B cell (primary cell): ENCODE measurements around the gene ITPR3. TPM values are rescaled to one million over a fixed set of nuclear protein-coding genes. Genes with fewer than 3 reads are reported as not detected.

Source experiments
- ATAC-seq: fragments of 200-7000 bp; cut with Tn5 transposase; one replicate; pipeline ENCODE4 v1.10.0; 2021; ENCODE audit warnings: low read depth, mild to moderate bottlenecking, moderate number of reproducible peaks, moderate library complexity
- CTCF ChIA-PET: fragments of 350-600 bp; sonication (Branson Sonifier 250); formaldehyde crosslinking; loops from one replicate; lab custom pipeline; 2021; ENCODE audit warnings: antibody characterized with exemption, inconsistent platforms; lab: Charles Lee
- POLR2A ChIA-PET: fragments of 350-600 bp; sonication (Branson Sonifier 250); formaldehyde crosslinking; loops from one replicate; lab custom pipeline; 2021; ENCODE audit warnings: antibody characterized with exemption; lab: Charles Lee
- DNase-seq: peaks from one replicate; pipeline ENCODE4 v3.0.0; 2013
- H2AFZ ChIP-seq: 2 replicates; pipeline ENCODE4 v1.6.1; 2012; ENCODE audit warnings: mild to moderate bottlenecking, low read depth, low read length; ENCODE audit not compliant: insufficient read depth, poor library complexity, severe bottlenecking
- H3K27ac ChIP-seq, 2 donors: 1 replicate in 1 of 2; 2 replicates in 1 of 2; pipeline ENCODE4 v1.5.1; 2012 to 2013; ENCODE audit warnings: low read length in 2 of 2, mild to moderate bottlenecking in 2 of 2, moderate library complexity in 1 of 2
- H3K27me3 ChIP-seq, 4 experiments: fragments of 200-600 bp in 1 of 4; sonication (generic) in 1 of 4; replicated peaks in 1 of 4; 1 replicate in 2 of 4; 2 replicates in 2 of 4; pipeline versions ENCODE4 v1.6.1 to v1.7.0; 2013 to 2016; ENCODE audit warnings: low read length in 3 of 4, mild to moderate bottlenecking in 2 of 4, mixed read lengths in 1 of 4, moderate library complexity in 1 of 4; ENCODE audit not compliant: insufficient read depth in 4 of 4, control insufficient read depth in 3 of 4; ENCODE audit errors: control extremely low read depth in 1 of 4
- H3K36me3 ChIP-seq, 2 experiments: replicated peaks in 1 of 2; 1 replicate in 1 of 2; 2 replicates in 1 of 2; pipeline versions ENCODE4 v1.6.1 to v1.7.1; 2013; ENCODE audit warnings: low read length in 1 of 2; ENCODE audit not compliant: insufficient read depth in 2 of 2, control insufficient read depth in 1 of 2; ENCODE audit errors: control extremely low read depth in 1 of 2, extremely low read depth in 1 of 2
- H3K4me1 ChIP-seq, 2 donors: fragments of 200-600 bp in 1 of 2; sonication (generic) in 1 of 2; 1 replicate in 1 of 2; 2 replicates in 1 of 2; pipeline versions ENCODE4 v1.5.1 to v1.6.1; 2013 to 2017; ENCODE audit warnings: low read length in 2 of 2; ENCODE audit not compliant: control insufficient read depth in 2 of 2, insufficient read depth in 2 of 2
- H3K4me2 ChIP-seq: replicated peaks from 2 replicates; pipeline ENCODE3; 2012; ENCODE audit warnings: mild to moderate bottlenecking, low read depth, low read length; ENCODE audit not compliant: poor library complexity, severe bottlenecking
- H3K4me3 ChIP-seq, 5 experiments: fragments of 200-600 bp in 1 of 5; sonication (generic) in 1 of 5; 1 replicate in 3 of 5; 2 replicates in 2 of 5; pipeline versions ENCODE4 v1.5.1 to v1.7.0; 2011 to 2016; ENCODE audit warnings: low read length in 4 of 5, mild to moderate bottlenecking in 4 of 5, low read depth in 2 of 5, control low read depth in 1 of 5, moderate library complexity in 1 of 5; ENCODE audit not compliant: insufficient read depth in 1 of 5; ENCODE audit errors: control extremely low read depth in 1 of 5, extremely low read depth in 1 of 5
- H3K79me2 ChIP-seq: fragments of 200-600 bp; sonication (generic); one replicate; pipeline ENCODE4 v1.6.0; 2016; ENCODE audit warnings: low read length; ENCODE audit not compliant: control insufficient read depth, insufficient read depth
- H3K9ac ChIP-seq: fragments of 200-600 bp; sonication (generic); 2 replicates; pipeline ENCODE4 v1.6.1; 2017; ENCODE audit warnings: mild to moderate bottlenecking, low read length, moderate library complexity
- H3K9me3 ChIP-seq, 3 donors: one replicate each; pipeline versions ENCODE4 v1.6.1 to v1.7.1; 2013; ENCODE audit warnings: low read length in 2 of 3; ENCODE audit not compliant: control insufficient read depth in 2 of 3, insufficient read depth in 1 of 3; ENCODE audit errors: control extremely low read depth in 1 of 3
- H4K20me1 ChIP-seq: 2 replicates; pipeline ENCODE4 v1.6.0; 2012; ENCODE audit warnings: mild to moderate bottlenecking, low read length; ENCODE audit not compliant: insufficient read depth, control insufficient read depth, poor library complexity, severe bottlenecking
- H3K27ac Mint-ChIP-seq: one replicate; pipeline ENCODE4 v1.8.0; 2021; ENCODE audit warnings: mixed read lengths
- H3K27me3 Mint-ChIP-seq: one replicate; pipeline ENCODE4 v1.8.0; 2021; ENCODE audit warnings: mixed read lengths
- H3K4me1 Mint-ChIP-seq: one replicate; pipeline ENCODE4 v1.8.0; 2021; ENCODE audit warnings: mixed read lengths
- H3K4me3 Mint-ChIP-seq: one replicate; pipeline ENCODE4 v1.8.0; 2021; ENCODE audit warnings: mixed read lengths
- H3K9me3 Mint-ChIP-seq: one replicate; pipeline ENCODE4 v1.8.0; 2022; ENCODE audit warnings: mixed read lengths; ENCODE audit not compliant: insufficient read depth
- EZH2 ChIP-seq: IDR thresholded peaks from 2 replicates; pipeline ENCODE4 v1.6.1; 2012; ENCODE audit warnings: borderline replicate concordance, low read depth, mild to moderate bottlenecking, moderate library complexity, low read length; ENCODE audit not compliant: insufficient read depth, poor library complexity, severe bottlenecking
- WGBS: methylation state at CpG from one replicate; pipeline ENCODE4 v1.1.5; 2013; ENCODE audit warnings: missing lambda C conversion rate; ENCODE audit not compliant: insufficient coverage; 5-methylcytosine and 5-hydroxymethylcytosine counted together
- intact Hi-C: fragments of 100-400 bp; cut with micrococcal nuclease; formaldehyde crosslinking; loops from one replicate; pipeline ENCODE4 v1.10.0; 2022
- polyA plus RNA-seq: library from polyadenylated mRNA; depleted of rRNA; stranded (reverse); fragments of >200 nt; gene quantifications from 2 replicates; pipeline ENCODE4 v1.2.3, GENCODE V29; 2012
- total RNA-seq, 2 donors: library from RNA; stranded (reverse); fragments of 120-200 nt in 1 of 2; gene quantifications; 1 replicate in 1 of 2; 2 replicates in 1 of 2; pipeline versions ENCODE4 v1.2.3 to v1.2.4, GENCODE V29; 2013 to 2022
- TF ChIP-seq, protein P1 (sequence below): fragments of 200-600 bp; IDR thresholded peaks from one replicate; pipeline ENCODE4 v1.8.0; 2022; ENCODE audit warnings: antibody characterized with exemption, mild to moderate bottlenecking

The ITPR3 gene
- total and polyA plus RNA-seq, 2 donors (not counting 1 experiment from before 2014, with no cell fraction given) = 61.9 to 67.6 TPM

DNA sequence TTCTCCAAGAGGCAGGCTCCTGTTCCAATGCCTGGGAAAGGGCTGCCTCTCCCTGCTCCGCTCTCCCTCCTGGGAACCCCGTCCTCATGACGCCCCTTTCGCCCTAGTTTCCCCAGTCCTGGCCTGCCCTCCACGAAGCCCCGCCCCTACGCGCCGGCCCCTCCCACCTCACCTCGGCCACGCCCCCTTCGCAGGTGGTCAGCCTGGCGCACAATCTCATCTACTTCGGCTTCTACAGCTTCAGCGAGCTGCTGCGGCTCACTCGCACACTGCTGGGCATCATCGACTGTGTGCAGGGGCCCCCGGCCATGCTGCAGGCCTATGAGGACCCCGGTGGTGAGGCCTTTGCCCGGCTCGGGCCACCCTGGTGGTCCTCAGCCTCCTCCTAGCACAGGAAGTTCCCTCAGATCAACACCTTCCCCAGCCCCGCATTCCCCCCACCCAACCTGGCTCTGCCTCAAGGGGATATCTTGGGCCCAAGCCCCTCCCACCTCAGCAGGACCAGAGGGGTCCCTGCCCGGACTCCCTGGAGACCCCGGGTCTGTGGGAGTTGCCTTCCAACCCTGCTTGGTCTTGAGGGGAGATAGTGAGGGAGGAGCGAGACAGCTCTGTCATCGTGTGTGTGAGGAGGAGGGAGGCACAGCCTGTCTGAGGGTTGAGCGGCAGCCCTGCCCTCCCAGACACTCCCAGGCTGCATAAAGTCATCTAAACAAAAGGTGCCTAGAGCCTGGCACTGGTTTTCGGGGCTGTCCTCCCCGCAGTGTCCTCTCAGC, 50.0 kb downstream of the ITPR3 start:
- no peaks in the 10 kb centered on the region for H3K79me2 ChIP-seq
- no peaks in the 10 kb centered on the region for H3K27me3 Mint-ChIP-seq
- H3K27me3 ChIP-seq = no peaks in the 10 kb centered on the region
- no peak overlapping the region for H3K27ac Mint-ChIP-seq
- H3K36me3 ChIP-seq = peaks cover 0 to 84% of the 10 kb centered on the region in 2 experiments
- no peak overlapping the region for H3K4me3 ChIP-seq
- H3K4me2 ChIP-seq = no peak overlapping the region
- no peak for DNase-seq
- no peak overlapping the region for H3K4me3 Mint-ChIP-seq
- intact Hi-C loops = no loop called here
- ATAC-seq = no peak
- no peaks in the 10 kb centered on the region for H4K20me1 ChIP-seq
- H3K4me1 ChIP-seq = peaks cover 0 to 19% of the 10 kb centered on the region in 2 donors
- peaks cover 16% of the 10 kb centered on the region for H3K4me1 Mint-ChIP-seq
- ChIA-PET POLR2A (interaction anchor here (0.6 kb wide), 1 partner anchor 39 kb away, joined by 6 read pairs; no protein-coding TSS in a partner anchor), CTCF (interaction anchor here (1.7 kb wide), 1 partner anchor 29 kb away, joined by 5 read pairs; no protein-coding TSS in a partner anchor)
- H2AFZ ChIP-seq = no peak overlapping the region
- peaks cover 0 to 3% (median 0%) of the 10 kb centered on the region in 3 donors for H3K9me3 ChIP-seq
- TF ChIP-seq, protein P1, sequence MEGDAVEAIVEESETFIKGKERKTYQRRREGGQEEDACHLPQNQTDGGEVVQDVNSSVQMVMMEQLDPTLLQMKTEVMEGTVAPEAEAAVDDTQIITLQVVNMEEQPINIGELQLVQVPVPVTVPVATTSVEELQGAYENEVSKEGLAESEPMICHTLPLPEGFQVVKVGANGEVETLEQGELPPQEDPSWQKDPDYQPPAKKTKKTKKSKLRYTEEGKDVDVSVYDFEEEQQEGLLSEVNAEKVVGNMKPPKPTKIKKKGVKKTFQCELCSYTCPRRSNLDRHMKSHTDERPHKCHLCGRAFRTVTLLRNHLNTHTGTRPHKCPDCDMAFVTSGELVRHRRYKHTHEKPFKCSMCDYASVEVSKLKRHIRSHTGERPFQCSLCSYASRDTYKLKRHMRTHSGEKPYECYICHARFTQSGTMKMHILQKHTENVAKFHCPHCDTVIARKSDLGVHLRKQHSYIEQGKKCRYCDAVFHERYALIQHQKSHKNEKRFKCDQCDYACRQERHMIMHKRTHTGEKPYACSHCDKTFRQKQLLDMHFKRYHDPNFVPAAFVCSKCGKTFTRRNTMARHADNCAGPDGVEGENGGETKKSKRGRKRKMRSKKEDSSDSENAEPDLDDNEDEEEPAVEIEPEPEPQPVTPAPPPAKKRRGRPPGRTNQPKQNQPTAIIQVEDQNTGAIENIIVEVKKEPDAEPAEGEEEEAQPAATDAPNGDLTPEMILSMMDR = no peak
- H3K9ac ChIP-seq = no peak overlapping the region
- H3K27ac ChIP-seq = no peak overlapping the region
- WGBS = 95% methylated on average over 28 of the region's 30 CpGs
- H3K9me3 Mint-ChIP-seq = no peaks in the 10 kb centered on the region

DNA sequence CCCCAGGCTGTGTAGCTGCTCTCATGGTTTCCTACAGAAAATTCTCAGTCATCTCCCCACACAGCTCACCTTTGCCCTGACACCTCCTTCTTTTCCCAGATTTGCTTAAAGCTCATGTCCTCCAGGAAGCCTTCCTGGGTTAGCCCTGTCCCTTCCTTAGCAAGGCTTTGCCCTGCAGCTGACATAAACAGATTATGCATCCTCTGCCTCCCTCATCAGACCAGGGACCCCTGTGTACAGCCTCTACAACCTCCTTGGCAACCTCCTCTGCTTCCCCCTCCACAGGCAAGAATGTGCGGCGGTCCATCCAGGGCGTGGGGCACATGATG, 50.6 kb downstream of the ITPR3 start:
- no peak overlapping the region for H3K27ac ChIP-seq
- H3K9ac ChIP-seq = no peak overlapping the region
- TF ChIP-seq EZH2 = no peak
- TF ChIP-seq, protein P1 = no peak
- peaks cover 0 to 3% (median 0%) of the 10 kb centered on the region in 3 donors for H3K9me3 ChIP-seq
- ChIA-PET CTCF (no interaction called here), POLR2A (interaction anchor here (0.6 kb wide), 1 partner anchor 40 kb away, joined by 6 read pairs; no protein-coding TSS in a partner anchor)
- no peaks in the 10 kb centered on the region for H3K79me2 ChIP-seq
- no peak overlapping the region for H3K4me3 ChIP-seq
- peaks cover 0 to 84% of the 10 kb centered on the region in 2 experiments for H3K36me3 ChIP-seq
- no peaks in the 10 kb centered on the region for H3K27me3 Mint-ChIP-seq
- H3K4me2 ChIP-seq = no peak overlapping the region
- intact Hi-C loops = no loop called here
- no peak for ATAC-seq
- 97% methylated on average over 3 of the region's 3 CpGs for WGBS
- H3K4me3 Mint-ChIP-seq = no peak overlapping the region
- peaks cover 16% of the 10 kb centered on the region for H3K4me1 Mint-ChIP-seq
- peaks cover 0 to 19% of the 10 kb centered on the region in 2 donors for H3K4me1 ChIP-seq
- no peaks in the 10 kb centered on the region for H4K20me1 ChIP-seq
- no peaks in the 10 kb centered on the region for H3K9me3 Mint-ChIP-seq
- DNase-seq = no peak
- H2AFZ ChIP-seq = no peak overlapping the region
- no peaks in the 10 kb centered on the region for H3K27me3 ChIP-seq
- H3K27ac Mint-ChIP-seq = no peak overlapping the region
